WTC11 (cell line): ENCODE data around the gene TSPAN4. TPM values are rescaled to one million over a fixed set of nuclear protein-coding genes. Genes with fewer than 3 reads are reported as not detected.

Source experiments
- ATF2 ChIP-seq: sonication (generic); formaldehyde crosslinking; IDR thresholded peaks from 2 replicates; pipeline ENCODE4 v1.8.1; 2022; ENCODE audit warnings: low read depth, missing genetic modification reagents, borderline replicate concordance
- CTCF ChIP-seq: fragments of 200-600 bp; IDR thresholded peaks from 2 replicates; pipeline ENCODE4 v1.8.0; 2022; ENCODE audit warnings: antibody characterized with exemption
- E2F4 ChIP-seq: sonication (generic); formaldehyde crosslinking; IDR thresholded peaks from 2 replicates; pipeline ENCODE4 v1.8.1; 2022; ENCODE audit warnings: low read depth, mild to moderate bottlenecking, moderate library complexity, missing genetic modification reagents, borderline replicate concordance
- E2F5 ChIP-seq: sonication (generic); formaldehyde crosslinking; IDR thresholded peaks from 2 replicates; pipeline ENCODE4 v1.8.1; 2022; ENCODE audit warnings: mild to moderate bottlenecking, moderate library complexity, missing genetic modification reagents
- GRHL2 ChIP-seq: fragments of 250-450 bp; sonication (Bioruptor Pico); IDR thresholded peaks from 2 replicates; pipeline ENCODE4 v1.8.0; 2022; ENCODE audit warnings: mild to moderate bottlenecking, moderate library complexity; ENCODE audit not compliant: insufficient replicate concordance, severe bottlenecking
- IRF2 ChIP-seq: sonication (generic); formaldehyde crosslinking; IDR thresholded peaks from 2 replicates; pipeline ENCODE4 v1.8.0; 2022; ENCODE audit warnings: low read depth, missing genetic modification reagents, borderline replicate concordance
- JUN ChIP-seq: sonication (generic); formaldehyde crosslinking; IDR thresholded peaks from 2 replicates; pipeline ENCODE4 v1.8.0; 2023; ENCODE audit warnings: mild to moderate bottlenecking, missing genetic modification reagents
- PRDM15 ChIP-seq: sonication (generic); formaldehyde crosslinking; IDR thresholded peaks from 2 replicates; pipeline ENCODE4 v1.8.0; 2022; ENCODE audit warnings: missing genetic modification reagents
- RORB ChIP-seq: fragments of 250-450 bp; sonication (Bioruptor Pico); IDR thresholded peaks from 2 replicates; pipeline ENCODE4 v1.9.0; 2021; ENCODE audit warnings: mild to moderate bottlenecking
- SMAD3 ChIP-seq: sonication (generic); formaldehyde crosslinking; IDR thresholded peaks from 2 replicates; pipeline ENCODE4 v1.8.0; 2022; ENCODE audit warnings: missing genetic modification reagents, mild to moderate bottlenecking, borderline replicate concordance
- SP1 ChIP-seq: sonication (generic); formaldehyde crosslinking; conservative IDR thresholded peaks from 2 replicates; pipeline ENCODE4 v1.8.1; 2022; ENCODE audit warnings: missing genetic modification reagents
- STAT6 ChIP-seq: sonication (generic); formaldehyde crosslinking; conservative IDR thresholded peaks from 2 replicates; pipeline ENCODE4 v1.8.1; 2023; ENCODE audit warnings: mild to moderate bottlenecking, low read depth, missing genetic modification reagents, moderate library complexity
- ZNF138 ChIP-seq: sonication (generic); formaldehyde crosslinking; conservative IDR thresholded peaks from 2 replicates; pipeline ENCODE4 v1.8.1; 2022; ENCODE audit warnings: mild to moderate bottlenecking, moderate library complexity, missing genetic modification reagents
- ZNF263 ChIP-seq: sonication (generic); formaldehyde crosslinking; IDR thresholded peaks from 2 replicates; pipeline ENCODE4 v1.8.1; 2022; ENCODE audit warnings: low read depth, mild to moderate bottlenecking, moderate library complexity, missing genetic modification reagents
- ZNF281 ChIP-seq: sonication (generic); formaldehyde crosslinking; IDR thresholded peaks from 2 replicates; pipeline ENCODE4 v1.8.0; 2023; ENCODE audit warnings: mild to moderate bottlenecking, missing genetic modification reagents
- ZNF512 ChIP-seq: sonication (generic); formaldehyde crosslinking; IDR thresholded peaks from 2 replicates; pipeline ENCODE4 v1.8.1; 2022; ENCODE audit warnings: missing genetic modification reagents, borderline replicate concordance
- ZNF671 ChIP-seq: fragments of 250-450 bp; sonication (Bioruptor Pico); IDR thresholded peaks from 2 replicates; pipeline ENCODE4 v1.8.0; 2021; ENCODE audit warnings: mild to moderate bottlenecking
- total RNA-seq: library from RNA; stranded (reverse); gene quantifications from 3 replicates; pipeline ENCODE4 v1.2.3, GENCODE V29; 2021

Gene TSPAN4
- total RNA-seq, 1 experiment from 2014 or later, result 94.3 TPM

- TF ChIP-seq PRDM15, result peak; percentile 86
- 0 out of 2 replicates have a peak, but pooled peaks have one; percentile 43 for TF ChIP-seq ZNF281 (CRISPR knock-in tag)
- no peak for TF ChIP-seq IRF2 (CRISPR knock-in tag)
- TF ChIP-seq ZNF512 (CRISPR knock-in tag), result no peak
- no peak for TF ChIP-seq CTCF
- peak; percentile 68; the same call in 1 of the 2 replicates for TF ChIP-seq SMAD3 (CRISPR knock-in tag)
- peak; percentile 39; the same call in 1 of the 2 replicates for TF ChIP-seq E2F5 (CRISPR knock-in tag)
- TF ChIP-seq STAT6 (CRISPR knock-in tag), result no peak
- TF ChIP-seq RORB (CRISPR knock-in tag), result no peak
- no peak for TF ChIP-seq JUN (CRISPR knock-in tag)
- TF ChIP-seq E2F4 (CRISPR knock-in tag), result no peak
- no peak for TF ChIP-seq ZNF263 (CRISPR knock-in tag)
- no peak for TF ChIP-seq ZNF138 (CRISPR knock-in tag)
- no peak for TF ChIP-seq ZNF671 (CRISPR knock-in tag)
- no peak for TF ChIP-seq GRHL2 (CRISPR knock-in tag)
- TF ChIP-seq ATF2 (CRISPR knock-in tag), result no peak
- TF ChIP-seq SP1 (CRISPR knock-in tag), result peak; percentile 39
These were observed 15.3 kb upstream of the TSPAN4 start (continued) for GRCh38 chr11:827146-827896.
